ENCODE data around the gene COL6A3.
"Not testable (repeated sequence)": the region's sequence is repeated elsewhere in the genome, so short reads cannot be mapped to it uniquely, and the experiment has no call there.

The COL6A3 gene

DNA sequence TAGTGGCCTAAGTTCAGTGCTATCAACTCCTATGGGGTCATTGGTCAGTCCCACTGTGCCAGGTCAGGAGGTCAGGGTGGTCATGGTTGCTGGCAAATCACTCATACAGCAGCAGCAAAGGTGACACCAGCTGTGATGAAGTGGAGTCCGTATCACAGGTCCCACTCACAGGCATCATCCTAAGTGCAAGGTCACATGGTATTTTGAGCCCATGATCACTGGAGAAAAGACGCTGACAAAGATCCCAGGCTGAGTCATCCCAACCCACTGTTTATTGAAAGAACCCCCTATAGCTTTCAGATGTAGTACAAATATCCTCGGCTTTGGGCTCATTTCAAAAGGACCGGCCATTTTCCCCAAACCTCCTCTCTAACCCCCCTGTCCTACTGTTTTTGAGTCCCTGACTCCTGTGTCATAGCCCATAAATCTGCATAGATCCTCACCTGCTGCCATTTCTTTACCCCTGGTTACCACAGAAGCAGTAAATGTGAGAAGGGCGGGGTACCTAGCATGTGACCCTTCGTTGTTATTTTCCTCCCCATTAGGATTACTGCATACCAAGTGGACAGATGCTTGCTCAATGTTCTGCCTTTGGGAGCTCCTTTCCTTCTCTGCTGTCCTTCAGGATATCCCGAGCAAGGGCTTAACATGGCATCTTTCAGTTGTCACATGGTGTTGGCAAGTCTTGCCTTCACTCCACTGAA lies 107.7 kb downstream of the COL6A3 start:
- no peaks in the 10 kb centered on the region for H3K79me2 ChIP-seq (ENCODE audit: insufficient read depth, low read length)
- no peak overlapping the region for H2AFZ ChIP-seq (ENCODE audit: low read length)
- no peaks in the 10 kb centered on the region for H4K20me1 ChIP-seq (ENCODE audit: insufficient read depth, low read length, poor library complexity, severe bottlenecking)
- no peaks in the 10 kb centered on the region for H3K4me1 ChIP-seq (ENCODE audit: insufficient read depth, low read length, poor library complexity, severe bottlenecking)
- H3K36me3 ChIP-seq (ENCODE audit: insufficient read depth, low read length), result no peaks in the 10 kb centered on the region
- no peak overlapping the region for H3K4me2 ChIP-seq (ENCODE audit: low read depth, low read length, poor library complexity, severe bottlenecking)
- TF ChIP-seq, protein P1, sequence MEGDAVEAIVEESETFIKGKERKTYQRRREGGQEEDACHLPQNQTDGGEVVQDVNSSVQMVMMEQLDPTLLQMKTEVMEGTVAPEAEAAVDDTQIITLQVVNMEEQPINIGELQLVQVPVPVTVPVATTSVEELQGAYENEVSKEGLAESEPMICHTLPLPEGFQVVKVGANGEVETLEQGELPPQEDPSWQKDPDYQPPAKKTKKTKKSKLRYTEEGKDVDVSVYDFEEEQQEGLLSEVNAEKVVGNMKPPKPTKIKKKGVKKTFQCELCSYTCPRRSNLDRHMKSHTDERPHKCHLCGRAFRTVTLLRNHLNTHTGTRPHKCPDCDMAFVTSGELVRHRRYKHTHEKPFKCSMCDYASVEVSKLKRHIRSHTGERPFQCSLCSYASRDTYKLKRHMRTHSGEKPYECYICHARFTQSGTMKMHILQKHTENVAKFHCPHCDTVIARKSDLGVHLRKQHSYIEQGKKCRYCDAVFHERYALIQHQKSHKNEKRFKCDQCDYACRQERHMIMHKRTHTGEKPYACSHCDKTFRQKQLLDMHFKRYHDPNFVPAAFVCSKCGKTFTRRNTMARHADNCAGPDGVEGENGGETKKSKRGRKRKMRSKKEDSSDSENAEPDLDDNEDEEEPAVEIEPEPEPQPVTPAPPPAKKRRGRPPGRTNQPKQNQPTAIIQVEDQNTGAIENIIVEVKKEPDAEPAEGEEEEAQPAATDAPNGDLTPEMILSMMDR (conservative IDR thresholded peaks at IDR 0.05; ENCODE audit: low read length), result no peak
- TF ChIP-seq EZH2phosphoT487 (IDR thresholded peaks at IDR 0.05; ENCODE audit: borderline replicate concordance), result no peak
- no peak overlapping the region for H3K9ac ChIP-seq (ENCODE audit: low read depth, low read length, poor library complexity, severe bottlenecking)
- no peaks in the 10 kb centered on the region for H3K27me3 ChIP-seq (ENCODE audit: insufficient read depth, low read length, poor library complexity, severe bottlenecking)
- H3K9me3 ChIP-seq (ENCODE audit: insufficient read depth, low read depth, low read length), result no peaks in the 10 kb centered on the region; the same call in 1 of the 2 replicates
- H3F3A ChIP-seq (ENCODE audit: low read depth), result no peaks in the 10 kb centered on the region
- H3K4me3 ChIP-seq (ENCODE audit: low read length, poor library complexity, severe bottlenecking), result no peak overlapping the region
- H3K9me2 ChIP-seq (replicated peaks; ENCODE audit: low read depth, low read length), result no peaks in the 10 kb centered on the region

DNA sequence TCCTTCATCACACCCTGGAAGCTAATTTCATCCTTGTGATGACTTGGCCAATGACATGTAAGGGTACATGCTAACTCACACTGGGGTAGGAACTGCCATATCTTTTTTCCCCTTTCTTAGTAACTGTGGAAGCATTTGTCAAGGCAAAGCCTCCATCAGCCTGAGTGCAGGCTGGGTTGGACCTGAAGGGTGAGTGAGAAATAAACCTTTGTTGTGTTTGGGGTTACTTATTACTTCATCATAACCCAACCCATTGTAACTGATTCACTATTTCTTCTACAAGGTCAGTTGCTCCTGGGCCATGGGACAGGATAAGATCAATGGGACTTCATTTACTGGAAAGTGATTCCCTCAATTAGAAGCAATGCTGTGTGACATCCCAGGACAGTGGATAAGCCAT lies 108.4 kb downstream of the COL6A3 start:
- Histone ChIP-seq H3F3A (ENCODE audit: low read depth) (no peaks in the 10 kb centered on the region), H3K79me2 (ENCODE audit: insufficient read depth, low read length) (no peaks in the 10 kb centered on the region), H3K4me1 (ENCODE audit: insufficient read depth, low read length, poor library complexity, severe bottlenecking) (no peaks in the 10 kb centered on the region), H3K4me2 (ENCODE audit: low read depth, low read length, poor library complexity, severe bottlenecking) (no peak overlapping the region), H3K27me3 (ENCODE audit: insufficient read depth, low read length, poor library complexity, severe bottlenecking) (no peaks in the 10 kb centered on the region), H4K20me1 (ENCODE audit: insufficient read depth, low read length, poor library complexity, severe bottlenecking) (no peaks in the 10 kb centered on the region), H3K9ac (ENCODE audit: low read depth, low read length, poor library complexity, severe bottlenecking) (no peak overlapping the region), H3K4me3 (ENCODE audit: low read length, poor library complexity, severe bottlenecking) (no peak overlapping the region), H3K36me3 (ENCODE audit: insufficient read depth, low read length) (no peaks in the 10 kb centered on the region), H3K9me3 (ENCODE audit: insufficient read depth, low read depth, low read length) (no peaks in the 10 kb centered on the region; the same call in 1 of the 2 replicates), H3K9me2 (replicated peaks; ENCODE audit: low read depth, low read length) (no peaks in the 10 kb centered on the region), H2AFZ (ENCODE audit: low read length) (no peak overlapping the region)
- TF ChIP-seq EZH2phosphoT487 (IDR thresholded peaks at IDR 0.05; ENCODE audit: borderline replicate concordance), result no peak
- TF ChIP-seq, protein P1 (conservative IDR thresholded peaks at IDR 0.05; ENCODE audit: low read length), result no peak

DNA sequence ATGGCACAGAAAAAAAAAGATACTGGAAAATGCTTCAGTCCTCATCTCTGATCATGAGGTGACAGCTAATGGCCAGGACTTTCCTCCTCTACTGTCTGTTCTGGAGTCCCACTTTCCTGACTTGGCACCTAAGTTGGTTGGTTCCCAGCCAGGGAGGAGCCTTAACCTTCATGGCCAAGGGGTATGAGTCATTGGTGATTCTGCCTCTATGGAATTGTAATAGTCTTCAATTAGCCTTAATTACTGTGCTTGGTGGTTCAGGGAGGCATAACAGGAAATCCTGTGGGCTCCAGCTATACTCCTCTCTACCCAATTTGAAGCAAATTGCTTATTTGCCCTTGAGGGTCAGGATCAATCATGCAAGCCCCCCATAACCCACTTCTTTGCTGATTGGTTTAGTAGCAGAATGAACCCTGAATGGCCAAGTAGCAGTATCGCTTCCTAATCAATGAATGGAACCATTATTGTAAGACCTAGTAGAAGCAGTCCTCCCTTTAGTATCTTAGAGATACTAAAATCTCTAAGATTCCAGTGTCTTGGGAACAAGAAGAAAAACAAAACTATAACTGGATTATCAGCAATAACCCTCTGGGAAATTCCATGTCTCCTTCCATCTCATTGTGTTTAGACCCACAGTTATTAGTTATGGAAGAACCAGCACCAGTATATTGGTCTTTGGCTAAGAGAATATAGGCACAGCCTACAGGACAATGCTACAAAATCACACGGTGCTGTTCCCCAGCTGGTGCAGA lies 109.0 kb downstream of the COL6A3 start:
- H3K9me3 ChIP-seq (ENCODE audit: insufficient read depth, low read depth, low read length), result no peaks in the 10 kb centered on the region; the same call in 1 of the 2 replicates
- no peaks in the 10 kb centered on the region for H3F3A ChIP-seq (ENCODE audit: low read depth)
- no peaks in the 10 kb centered on the region for H3K27me3 ChIP-seq (ENCODE audit: insufficient read depth, low read length, poor library complexity, severe bottlenecking)
- no peak for TF ChIP-seq EZH2phosphoT487 (IDR thresholded peaks at IDR 0.05; ENCODE audit: borderline replicate concordance)
- TF ChIP-seq, protein P1 (conservative IDR thresholded peaks at IDR 0.05; ENCODE audit: low read length), result no peak
- no peaks in the 10 kb centered on the region for H3K9me2 ChIP-seq (replicated peaks; ENCODE audit: low read depth, low read length)
- no peaks in the 10 kb centered on the region for H3K4me1 ChIP-seq (ENCODE audit: insufficient read depth, low read length, poor library complexity, severe bottlenecking)
- H3K4me3 ChIP-seq (ENCODE audit: low read length, poor library complexity, severe bottlenecking), result no peak overlapping the region
- no peaks in the 10 kb centered on the region for H4K20me1 ChIP-seq (ENCODE audit: insufficient read depth, low read length, poor library complexity, severe bottlenecking)
- H3K9ac ChIP-seq (ENCODE audit: low read depth, low read length, poor library complexity, severe bottlenecking), result no peak overlapping the region
- H3K36me3 ChIP-seq (ENCODE audit: insufficient read depth, low read length), result no peaks in the 10 kb centered on the region
- H3K4me2 ChIP-seq (ENCODE audit: low read depth, low read length, poor library complexity, severe bottlenecking), result no peak overlapping the region
- H3K79me2 ChIP-seq (ENCODE audit: insufficient read depth, low read length), result no peaks in the 10 kb centered on the region
- H2AFZ ChIP-seq (ENCODE audit: low read length), result no peak overlapping the region

DNA sequence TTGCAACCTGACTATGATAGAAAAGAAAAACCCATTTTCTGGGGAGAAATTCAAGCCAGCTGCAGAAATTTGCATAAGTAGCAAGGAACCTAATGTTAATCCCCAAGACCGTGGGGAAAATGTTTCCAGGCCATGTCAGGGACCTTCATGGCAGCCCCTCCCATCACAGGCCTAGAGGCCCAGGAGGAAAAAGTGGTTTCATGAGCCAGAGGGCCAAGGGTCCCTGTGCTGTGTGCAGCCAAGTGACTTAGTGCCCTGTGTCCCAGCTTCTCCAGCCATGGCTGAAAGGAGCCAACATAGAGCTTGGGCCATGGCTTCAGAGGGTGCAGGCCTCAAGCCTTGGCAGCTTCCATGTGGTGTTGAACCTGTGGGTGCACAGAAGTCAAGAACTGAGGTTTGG lies 110.7 kb downstream of the COL6A3 start:
- not testable (repeated sequence) for H3K9me2 ChIP-seq (replicated peaks; ENCODE audit: low read depth, low read length); H3K9ac ChIP-seq (ENCODE audit: low read depth, low read length, poor library complexity, severe bottlenecking); H3K27me3 ChIP-seq (ENCODE audit: insufficient read depth, low read length, poor library complexity, severe bottlenecking); H3F3A ChIP-seq (ENCODE audit: low read depth); H3K79me2 ChIP-seq (ENCODE audit: insufficient read depth, low read length); H4K20me1 ChIP-seq (ENCODE audit: insufficient read depth, low read length, poor library complexity, severe bottlenecking); H3K4me1 ChIP-seq (ENCODE audit: insufficient read depth, low read length, poor library complexity, severe bottlenecking); H3K9me3 ChIP-seq (ENCODE audit: insufficient read depth, low read depth, low read length); H3K4me3 ChIP-seq (ENCODE audit: low read length, poor library complexity, severe bottlenecking); H3K4me2 ChIP-seq (ENCODE audit: low read depth, low read length, poor library complexity, severe bottlenecking); H2AFZ ChIP-seq (ENCODE audit: low read length); H3K36me3 ChIP-seq (ENCODE audit: insufficient read depth, low read length)

All from Loucy (cell line).